Measurements from ENCODE around the gene ACER2.
A peak's percentile ranks its signal among the peaks of the same experiment; 100 is the strongest.
"Not testable (repeated sequence)": the region's sequence is repeated elsewhere in the genome, so short reads cannot be mapped to it uniquely, and the experiment has no call there.

The ACER2 gene

GRCh38 chr9:19409401-19410194 is 789 bp downstream of the ACER2 start:
- DNase-seq (ENCODE audit: low spot score) = peak; percentile 34

GRCh38 chr9:19410195-19410503 is 1.3 kb downstream of the ACER2 start:
- DNase-seq (ENCODE audit: low spot score) = no peak

DNA sequence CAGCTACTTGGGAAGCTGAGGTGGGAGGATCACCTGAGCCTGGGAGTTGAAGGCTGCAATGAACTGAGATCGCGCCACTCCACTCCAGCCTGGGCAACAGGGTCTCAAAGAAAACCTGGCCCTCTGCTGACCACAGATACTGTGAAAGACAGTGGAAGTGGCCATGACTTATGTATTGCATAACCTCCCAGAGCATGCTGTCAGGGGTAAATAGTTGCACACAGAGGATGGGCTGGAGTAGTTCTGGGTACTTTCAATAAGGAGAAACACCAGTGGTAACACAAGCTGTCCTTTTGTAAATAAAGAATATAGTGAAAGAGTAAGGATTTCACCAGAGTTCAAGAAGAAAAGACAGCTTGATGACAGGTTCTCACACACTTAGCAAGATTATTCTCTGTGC is 1.8 kb downstream of the ACER2 start:
- DNase-seq (ENCODE audit: low spot score) = no peak

GRCh38 chr9:19411316-19411715 is 2.5 kb downstream of the ACER2 start:
- DNase-seq (ENCODE audit: low spot score) = no peak

GRCh38 chr9:19413456-19413855 is 4.6 kb downstream of the ACER2 start:
- DNase-seq (ENCODE audit: low spot score) = not testable (repeated sequence)

- DNase-seq (ENCODE audit: low spot score) = no peak
These were observed 7.3 kb downstream of the ACER2 start for GRCh38 chr9:19416143-19416542.

DNA sequence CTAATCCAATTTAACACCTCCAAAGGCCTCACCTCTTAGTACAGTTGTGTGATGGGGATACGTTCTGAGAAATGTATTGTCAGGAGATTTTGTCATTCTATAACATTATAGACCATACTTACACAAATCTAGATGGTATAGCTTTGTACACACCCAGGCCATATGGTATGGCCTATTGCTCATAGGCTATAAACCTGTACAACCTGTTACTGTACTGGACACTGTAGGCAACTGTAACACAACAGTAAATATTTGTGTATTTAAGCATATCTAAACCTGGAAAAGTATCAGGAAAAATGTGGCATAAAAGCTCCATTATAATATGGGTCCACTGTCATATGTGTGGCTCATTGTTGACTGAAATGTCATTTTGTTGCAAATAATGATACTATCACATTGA is 12.1 kb downstream of the ACER2 start:
- DNase-seq (ENCODE audit: low spot score) = no peak

GRCh38 chr9:19423163-19423562 is 14.4 kb downstream of the ACER2 start:
- DNase-seq (ENCODE audit: low spot score) = no peak

GRCh38 chr9:19424176-19424779 is 15.5 kb downstream of the ACER2 start:
- DNase-seq (ENCODE audit: low spot score) = no peak

DNA sequence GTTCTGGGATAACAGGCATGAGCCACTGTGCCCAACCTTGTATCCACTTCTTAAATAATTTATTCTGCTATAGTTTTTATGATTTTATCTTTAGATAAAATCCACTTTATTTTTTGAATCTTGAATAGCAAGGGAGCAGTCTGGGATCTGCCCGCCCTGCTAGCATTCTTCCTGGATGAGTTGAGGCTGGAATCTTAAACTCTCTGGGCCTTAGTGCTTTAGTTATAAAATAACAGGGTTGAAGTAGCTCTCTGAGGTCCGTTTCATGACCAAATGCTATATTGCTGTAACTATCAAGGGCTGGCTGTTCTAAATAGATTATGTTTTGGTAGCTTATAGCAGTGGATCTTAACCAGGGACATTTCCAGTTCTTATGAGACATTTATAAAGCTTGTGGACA is 20.8 kb downstream of the ACER2 start:
- no peak for DNase-seq (ENCODE audit: low spot score)

DNA sequence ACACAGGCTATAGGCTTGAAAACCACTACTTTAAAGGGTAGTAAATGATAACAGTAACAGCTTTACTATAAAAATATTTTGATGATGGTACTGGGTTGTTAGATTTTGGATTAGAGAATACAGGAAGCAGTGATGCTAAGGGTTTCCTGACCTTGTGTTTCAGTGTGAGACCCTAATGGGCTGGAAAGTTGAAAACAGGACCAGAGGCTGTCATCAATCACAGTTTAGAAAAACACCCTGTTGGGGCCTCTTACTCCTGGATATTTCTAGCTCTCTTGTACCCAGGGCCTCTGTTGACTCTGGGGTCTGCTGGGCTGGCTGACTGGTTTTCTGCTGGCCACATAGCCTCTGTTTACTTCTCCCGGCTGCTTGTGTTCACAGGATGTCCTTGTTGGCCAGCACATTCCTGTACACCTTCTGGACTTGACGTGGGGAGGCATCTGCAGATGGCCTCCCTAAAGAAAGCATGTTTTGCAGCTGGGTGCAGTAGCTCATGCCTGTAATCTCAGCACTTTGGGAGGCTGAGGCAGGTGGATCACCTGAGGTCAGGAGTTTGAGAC is 21.5 kb downstream of the ACER2 start:
- DNase-seq (ENCODE audit: low spot score) = no peak

- no peak for DNase-seq (ENCODE audit: low spot score)
These were observed 22.8 kb downstream of the ACER2 start for GRCh38 chr9:19431361-19432171.

GRCh38 chr9:19432473-19432872 is 23.7 kb downstream of the ACER2 start:
- DNase-seq (ENCODE audit: low spot score) = no peak

GRCh38 chr9:19433729-19434128 is 24.9 kb downstream of the ACER2 start:
- DNase-seq (ENCODE audit: low spot score) = not testable (repeated sequence)

- no peak for DNase-seq (ENCODE audit: low spot score)
These were observed 31.6 kb downstream of the ACER2 start for GRCh38 chr9:19440376-19440775.

- no peak for DNase-seq (ENCODE audit: low spot score)
These were observed 32.2 kb downstream of the ACER2 start for GRCh38 chr9:19440823-19441580.

- no peak for DNase-seq (ENCODE audit: low spot score)
These were observed 32.9 kb downstream of the ACER2 start for GRCh38 chr9:19441730-19442129.

GRCh38 chr9:19442240-19442639 is 33.4 kb downstream of the ACER2 start:
- no peak for DNase-seq (ENCODE audit: low spot score)

- DNase-seq (ENCODE audit: low spot score) = no peak
These were observed 36.6 kb downstream of the ACER2 start for GRCh38 chr9:19445452-19445851.

GRCh38 chr9:19446361-19446861 is 37.6 kb downstream of the ACER2 start:
- no peak for DNase-seq (ENCODE audit: low spot score)

GRCh38 chr9:19451240-19452087 is 42.7 kb downstream of the ACER2 start:
- no peak for DNase-seq (ENCODE audit: low spot score)
